GM12891 (cell line): ENCODE results near the gene TAS2R16.

Source experiments
- POLR2AphosphoS5 ChIP-seq: IDR thresholded peaks from 2 replicates; pipeline ENCODE4 v1.6.1; 2011; ENCODE audit warnings: low read depth, low read length, control low read depth
- SPI1 ChIP-seq: IDR thresholded peaks from 2 replicates; pipeline ENCODE4 v1.6.1; 2011; ENCODE audit warnings: low read depth, low read length, control low read depth

DNA sequence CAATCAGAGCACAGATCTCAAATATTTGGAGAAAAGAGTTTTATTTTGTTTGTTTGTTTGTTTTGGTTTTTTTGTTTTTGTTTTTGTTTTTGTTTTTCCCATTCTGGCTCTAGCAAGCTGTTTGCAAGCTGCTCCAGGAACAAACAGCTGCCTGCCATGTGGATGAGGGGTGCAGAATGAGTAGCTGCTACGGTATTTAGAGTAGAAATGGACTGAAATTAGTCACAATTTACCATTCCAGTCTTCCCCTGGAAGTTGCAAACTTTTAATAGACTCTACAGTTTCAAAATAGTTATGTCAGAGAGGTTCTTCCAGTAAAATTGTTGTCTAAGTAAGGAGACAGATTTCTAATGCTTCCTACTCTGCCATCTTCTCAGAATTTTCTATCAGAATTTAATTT lies 27.1 kb upstream of the TAS2R16 start:
- TF ChIP-seq POLR2AphosphoS5 (no peak), SPI1 (no peak)
